ENCODE data around the gene CPLX4.

The CPLX4 gene

GRCh38 chr18:59267503-59268126, 50.8 kb downstream of the CPLX4 start:
- H3K4me3 ChIP-seq (ENCODE audit: low read depth, low read length) = no peak overlapping the region
- no peak for TF ChIP-seq CTCF (IDR thresholded peaks at IDR 0.05; ENCODE audit: borderline replicate concordance, insufficient read depth, low read depth, low read length)

DNA sequence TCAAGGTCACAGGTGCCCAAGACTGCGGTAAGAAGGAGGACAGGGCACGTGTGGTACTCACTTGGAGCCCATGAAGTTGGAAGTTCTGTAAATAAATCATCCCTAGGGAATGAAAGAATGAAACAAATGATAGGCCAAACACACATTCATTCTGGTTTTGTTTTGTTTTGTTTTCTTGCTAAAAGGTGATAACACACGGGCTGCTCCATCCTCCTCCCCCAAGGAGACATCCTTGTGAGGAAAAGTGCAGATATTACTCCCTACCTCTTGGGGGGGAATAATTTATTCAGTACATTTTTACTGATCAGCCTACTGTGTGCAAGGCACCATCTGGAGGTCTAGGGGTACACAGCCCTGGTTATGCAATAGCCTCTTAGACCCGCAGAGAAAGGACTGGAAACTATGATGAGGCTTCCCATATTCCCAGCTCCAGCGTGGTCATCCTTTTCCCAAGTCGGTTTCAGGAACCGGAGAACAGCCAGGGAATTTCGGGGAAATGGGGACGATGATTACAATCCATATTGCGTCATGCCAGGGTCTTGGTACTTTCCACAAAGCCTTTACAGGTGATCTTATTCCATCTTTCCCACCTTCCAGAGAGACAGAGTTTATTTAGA, 51.5 kb downstream of the CPLX4 start:
- TF ChIP-seq CTCF (IDR thresholded peaks at IDR 0.05; ENCODE audit: borderline replicate concordance, insufficient read depth, low read depth, low read length) = no peak
- H3K4me3 ChIP-seq (ENCODE audit: low read depth, low read length) = no peak overlapping the region

- no peak overlapping the region for H3K4me3 ChIP-seq (ENCODE audit: low read depth, low read length)
- no peak for TF ChIP-seq CTCF (IDR thresholded peaks at IDR 0.05; ENCODE audit: borderline replicate concordance, insufficient read depth, low read depth, low read length)
Measured at GRCh38 chr18:59266459-59266858, 52.0 kb downstream of the CPLX4 start.

DNA sequence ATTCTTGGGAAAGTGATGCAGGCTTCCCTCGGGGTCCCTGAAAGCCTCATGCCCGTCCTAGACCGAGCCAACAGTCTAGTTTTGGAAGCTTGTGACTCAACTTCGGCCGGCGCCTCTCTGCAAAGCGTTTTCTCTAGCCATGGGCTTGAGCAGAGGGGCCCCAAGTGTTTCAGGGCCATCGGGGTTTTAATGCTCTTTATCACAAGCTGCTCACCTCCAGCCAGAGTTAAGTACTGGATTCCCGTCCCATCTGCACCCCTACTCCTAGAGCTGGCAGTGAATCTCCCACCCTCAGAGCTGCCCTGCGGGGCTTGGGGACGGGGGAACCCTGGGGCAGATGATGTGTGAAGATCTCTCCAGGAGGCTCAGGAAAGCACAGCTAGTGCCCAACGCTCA, 52.5 kb downstream of the CPLX4 start:
- H3K4me3 ChIP-seq (ENCODE audit: low read depth, low read length) = no peak overlapping the region

GRCh38 chr18:59265246-59265973, 53.0 kb downstream of the CPLX4 start:
- no peak overlapping the region for H3K4me3 ChIP-seq (ENCODE audit: low read depth, low read length)
- TF ChIP-seq CTCF (IDR thresholded peaks at IDR 0.05; ENCODE audit: borderline replicate concordance, insufficient read depth, low read depth, low read length) = no peak

More for the DNA sequence above, 52.5 kb downstream of the CPLX4 start:
- no peak for TF ChIP-seq CTCF (IDR thresholded peaks at IDR 0.05; ENCODE audit: borderline replicate concordance, insufficient read depth, low read depth, low read length)

DNA sequence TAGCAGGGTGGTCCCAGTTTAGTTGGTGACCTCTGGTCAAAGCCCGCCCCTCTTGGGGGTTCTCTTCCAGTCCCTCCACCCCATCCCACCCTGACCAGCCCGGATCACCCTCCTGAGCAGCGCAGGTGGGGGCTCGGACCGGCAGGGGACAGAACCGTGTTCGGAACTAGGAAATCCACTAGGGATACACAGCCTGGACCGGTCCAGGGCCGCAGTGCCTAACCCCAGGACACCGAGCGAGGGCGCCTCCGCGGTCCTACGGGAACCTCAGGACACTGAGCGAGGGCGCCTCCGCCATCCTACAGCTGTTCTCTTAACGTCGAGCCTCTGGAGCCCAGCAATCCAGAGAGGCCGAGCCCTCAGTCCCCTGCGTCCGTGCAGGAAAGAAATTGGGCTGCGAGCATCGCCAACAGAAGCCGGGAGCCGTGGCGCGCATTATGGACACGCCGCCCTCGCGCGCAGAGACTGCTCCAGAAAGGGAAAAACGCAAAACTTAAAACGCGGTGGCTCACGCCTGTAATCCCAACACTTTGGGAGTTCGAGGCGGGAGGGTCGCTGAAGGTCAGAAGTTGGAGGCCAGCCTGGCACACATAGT, 53.7 kb downstream of the CPLX4 start:
- no peak overlapping the region for H3K4me3 ChIP-seq (ENCODE audit: low read depth, low read length)
- no peak for TF ChIP-seq CTCF (IDR thresholded peaks at IDR 0.05; ENCODE audit: borderline replicate concordance, insufficient read depth, low read depth, low read length)
